ENCODE data around the gene KLK2.

DNA sequence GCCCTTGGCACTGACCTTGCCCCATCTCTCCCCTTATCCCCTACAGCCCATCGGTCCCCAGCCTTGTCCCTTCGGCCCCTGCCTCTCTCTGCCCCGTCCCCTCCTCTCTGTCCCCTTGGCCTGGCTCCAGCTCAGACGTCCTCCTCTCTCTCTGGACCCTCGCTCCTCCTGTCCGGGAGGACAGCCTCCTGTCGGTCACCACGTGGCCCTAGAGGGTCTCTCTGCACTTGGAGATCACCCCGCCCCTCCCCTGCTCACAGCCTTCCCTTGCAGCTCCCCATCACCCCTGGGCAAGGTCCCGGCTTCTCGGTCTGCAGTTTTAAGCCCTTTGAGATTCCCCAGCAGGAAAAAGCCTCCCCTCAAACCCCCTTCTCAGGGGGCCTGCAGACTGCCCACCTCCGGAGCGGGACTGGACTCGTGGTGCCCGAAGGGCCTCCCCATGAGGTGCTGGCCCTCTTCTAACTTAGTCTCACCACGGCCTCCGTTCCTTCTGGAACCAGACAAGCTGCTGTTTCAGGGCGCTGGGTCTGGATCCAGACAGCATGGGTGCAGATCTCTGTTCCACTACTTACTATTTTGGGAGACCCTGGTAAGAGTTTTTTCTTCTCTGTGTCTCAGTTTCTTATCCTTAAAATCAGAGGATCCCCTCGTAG is 36.6 kb upstream of the KLK2 start:
- no peak for TF ChIP-seq EZH2 (IDR thresholded peaks at IDR 0.05; ENCODE audit: low read length, unreplicated experiment)
- TF ChIP-seq, protein P1, sequence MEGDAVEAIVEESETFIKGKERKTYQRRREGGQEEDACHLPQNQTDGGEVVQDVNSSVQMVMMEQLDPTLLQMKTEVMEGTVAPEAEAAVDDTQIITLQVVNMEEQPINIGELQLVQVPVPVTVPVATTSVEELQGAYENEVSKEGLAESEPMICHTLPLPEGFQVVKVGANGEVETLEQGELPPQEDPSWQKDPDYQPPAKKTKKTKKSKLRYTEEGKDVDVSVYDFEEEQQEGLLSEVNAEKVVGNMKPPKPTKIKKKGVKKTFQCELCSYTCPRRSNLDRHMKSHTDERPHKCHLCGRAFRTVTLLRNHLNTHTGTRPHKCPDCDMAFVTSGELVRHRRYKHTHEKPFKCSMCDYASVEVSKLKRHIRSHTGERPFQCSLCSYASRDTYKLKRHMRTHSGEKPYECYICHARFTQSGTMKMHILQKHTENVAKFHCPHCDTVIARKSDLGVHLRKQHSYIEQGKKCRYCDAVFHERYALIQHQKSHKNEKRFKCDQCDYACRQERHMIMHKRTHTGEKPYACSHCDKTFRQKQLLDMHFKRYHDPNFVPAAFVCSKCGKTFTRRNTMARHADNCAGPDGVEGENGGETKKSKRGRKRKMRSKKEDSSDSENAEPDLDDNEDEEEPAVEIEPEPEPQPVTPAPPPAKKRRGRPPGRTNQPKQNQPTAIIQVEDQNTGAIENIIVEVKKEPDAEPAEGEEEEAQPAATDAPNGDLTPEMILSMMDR (conservative IDR thresholded peaks at IDR 0.05; ENCODE audit: low read depth, low read length), result no peak
